NCI-H1092 treated with DMSO at 0.1 percent for 48 hours (cell line): ENCODE measurements around the gene CFAP57.

ENCODE experiments used
- DNase-seq: peaks from one replicate; lab custom pipeline; 2025; lab: John Stamatoyannopoulos, UW

Gene CFAP57

GRCh38 chr1:43227143-43227764 is 55.1 kb downstream of the CFAP57 start:
- DNase-seq: peak; percentile 68

GRCh38 chr1:43229826-43230780 is 58.0 kb downstream of the CFAP57 start:
- no peak for DNase-seq

GRCh38 chr1:43232074-43232473 is 59.9 kb downstream of the CFAP57 start:
- no peak for DNase-seq

GRCh38 chr1:43232482-43232881 is 60.4 kb downstream of the CFAP57 start:
- DNase-seq: no peak

- DNase-seq: no peak
Observed at GRCh38 chr1:43233631-43234030, 61.5 kb downstream of the CFAP57 start.

GRCh38 chr1:43234267-43234666 is 62.1 kb downstream of the CFAP57 start:
- no peak for DNase-seq

- DNase-seq: no peak
Observed at GRCh38 chr1:43235040-43235439, 62.9 kb downstream of the CFAP57 start.

- peak; percentile 4 for DNase-seq
Observed at GRCh38 chr1:43235451-43236121, 63.5 kb downstream of the CFAP57 start.

GRCh38 chr1:43237121-43237520 is 65.0 kb downstream of the CFAP57 start:
- no peak for DNase-seq

GRCh38 chr1:43238085-43238484 is 66.0 kb downstream of the CFAP57 start:
- DNase-seq: peak; percentile 50

- no peak for DNase-seq
Observed at GRCh38 chr1:43238991-43239469, 66.9 kb downstream of the CFAP57 start.

GRCh38 chr1:43239484-43239883 is 67.4 kb downstream of the CFAP57 start:
- no peak for DNase-seq

GRCh38 chr1:43241413-43241836 is 69.3 kb downstream of the CFAP57 start:
- no peak for DNase-seq

- DNase-seq: no peak
Observed at GRCh38 chr1:43243299-43243698, 71.2 kb downstream of the CFAP57 start.

- no peak for DNase-seq
Observed at GRCh38 chr1:43246466-43247213, 74.5 kb downstream of the CFAP57 start.

GRCh38 chr1:43247256-43247921 is 75.3 kb downstream of the CFAP57 start:
- DNase-seq: no peak

- no peak for DNase-seq
Observed at GRCh38 chr1:43250351-43250761, 78.2 kb downstream of the CFAP57 start.

GRCh38 chr1:43251024-43251423 is 78.9 kb downstream of the CFAP57 start:
- no peak for DNase-seq

- DNase-seq: no peak
Observed at GRCh38 chr1:43252225-43252624, 80.1 kb downstream of the CFAP57 start.

GRCh38 chr1:43253173-43253572 is 81.0 kb downstream of the CFAP57 start:
- DNase-seq: no peak

GRCh38 chr1:43253876-43254275 is 81.7 kb downstream of the CFAP57 start:
- DNase-seq: no peak
